GM19351 (cell line): ENCODE results near the gene FBXO8.

Experiments
- ATAC-seq: cut with Tn5 transposase; IDR thresholded peaks from one replicate; pipeline ENCODE4 v1.9.1; 2021; ENCODE audit warnings: mild to moderate bottlenecking, moderate library complexity; ENCODE audit not compliant: unreplicated experiment

FBXO8 gene

DNA sequence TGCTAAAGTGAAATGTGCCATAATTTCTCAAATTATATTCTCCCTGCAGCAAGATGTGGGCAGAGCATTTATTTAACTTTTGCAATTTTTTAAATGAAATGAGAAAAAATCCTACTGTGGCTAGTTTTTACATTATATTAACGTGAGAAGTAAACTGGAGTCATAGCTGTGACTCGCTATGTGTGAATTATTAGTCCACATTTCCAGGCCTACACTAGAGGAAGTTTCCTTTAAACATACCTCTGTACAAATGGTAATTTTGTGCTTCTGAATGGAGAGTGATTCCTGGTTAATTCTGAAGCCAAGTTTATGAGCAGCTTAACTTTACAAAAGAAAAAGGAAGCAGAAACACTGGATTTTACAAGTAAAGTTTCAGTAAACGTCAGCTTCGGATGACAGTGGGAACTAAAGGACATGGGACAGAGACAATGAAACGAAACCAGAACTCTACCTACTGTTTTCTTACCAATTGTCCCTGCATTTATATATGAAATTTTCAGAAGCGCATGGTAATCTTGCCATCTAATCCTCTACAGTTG is 72.4 kb downstream of the FBXO8 start:
- no peak for ATAC-seq

DNA sequence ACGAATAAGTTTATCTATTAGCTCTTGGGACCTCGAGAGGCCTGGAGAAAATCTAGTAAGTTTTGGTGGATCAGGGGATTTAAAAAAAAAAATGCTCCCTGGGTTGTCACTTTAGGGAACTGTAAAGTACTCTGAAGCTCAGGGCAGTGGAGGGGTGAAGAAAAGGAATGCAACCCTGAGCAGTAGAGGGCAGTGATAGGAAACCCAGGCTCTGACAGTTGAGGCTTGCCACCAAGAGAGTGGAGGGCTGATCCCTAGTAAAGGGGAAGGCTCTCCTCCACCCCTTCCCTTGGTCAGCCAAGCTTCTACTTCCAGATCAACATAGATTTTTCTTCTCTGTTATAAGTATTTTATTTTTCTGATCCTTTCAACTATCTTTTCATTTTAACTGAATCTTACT is 73.1 kb downstream of the FBXO8 start:
- ATAC-seq: no peak

DNA sequence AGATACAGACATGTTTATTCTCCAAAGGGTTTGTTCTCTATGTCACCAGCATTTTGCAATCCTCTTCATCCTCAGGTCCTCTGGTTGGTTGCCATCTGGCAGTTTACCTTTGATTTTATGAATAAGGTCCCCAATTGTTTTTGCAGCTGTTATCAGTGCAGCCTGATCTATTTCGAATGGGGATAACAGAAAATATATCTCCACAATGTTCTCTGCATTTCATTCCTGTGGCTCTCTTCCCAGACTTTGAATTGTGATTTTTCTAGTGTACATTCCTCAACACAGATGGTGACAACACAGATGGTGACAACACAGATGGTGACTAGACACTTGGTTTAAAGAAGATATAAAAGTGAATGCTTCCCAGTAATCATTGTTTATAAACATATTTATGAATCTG is 74.1 kb downstream of the FBXO8 start:
- no peak for ATAC-seq

DNA sequence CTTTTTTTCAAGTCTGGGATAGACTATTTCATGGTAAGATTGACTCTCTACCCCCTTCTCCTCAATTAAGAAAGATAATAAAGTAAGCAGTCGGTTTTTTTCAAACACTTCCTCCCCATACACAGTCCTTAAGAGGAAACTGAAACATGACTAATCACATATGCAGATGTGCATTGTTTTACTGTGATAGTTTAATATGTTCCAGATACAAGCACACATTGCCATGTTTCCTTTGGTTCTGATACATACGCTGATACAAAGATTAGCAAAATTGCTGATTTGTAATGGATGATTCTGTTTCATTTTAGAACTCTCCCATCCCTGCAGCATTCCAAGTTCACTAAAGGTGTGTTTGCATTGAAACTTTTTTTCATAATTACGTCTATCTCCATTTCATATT is 76.1 kb downstream of the FBXO8 start:
- no peak for ATAC-seq

DNA sequence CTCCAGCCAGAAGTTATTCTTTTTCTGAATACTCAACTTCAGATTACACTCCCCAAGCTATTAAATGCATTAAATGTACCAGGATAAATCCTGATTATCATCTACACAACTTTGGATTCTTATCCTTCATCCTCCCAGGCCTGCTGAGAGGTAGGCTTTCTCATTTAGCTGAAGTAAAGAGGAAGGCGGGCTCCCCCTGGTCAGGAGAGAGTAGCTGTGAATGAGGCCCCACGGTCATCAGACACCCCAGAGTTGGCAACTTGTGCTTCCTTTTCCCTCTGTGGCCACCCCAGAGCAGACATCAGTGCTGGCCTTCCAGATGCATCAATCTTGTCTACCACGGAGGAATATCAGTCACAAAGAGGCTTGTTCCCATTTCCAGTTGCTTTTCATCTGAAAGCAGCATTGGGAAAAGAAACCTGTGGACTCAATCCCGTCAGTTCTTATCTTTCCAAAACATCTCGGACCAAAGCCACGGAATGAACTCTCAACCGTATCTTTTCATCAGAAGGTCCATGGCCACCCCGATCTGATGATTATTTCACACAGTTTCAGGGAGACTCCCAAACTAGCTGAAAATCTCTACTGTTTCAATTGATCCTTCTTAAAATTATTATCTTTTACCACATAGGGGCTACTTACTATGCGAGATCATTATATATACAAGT is 79.2 kb downstream of the FBXO8 start:
- no peak for ATAC-seq

DNA sequence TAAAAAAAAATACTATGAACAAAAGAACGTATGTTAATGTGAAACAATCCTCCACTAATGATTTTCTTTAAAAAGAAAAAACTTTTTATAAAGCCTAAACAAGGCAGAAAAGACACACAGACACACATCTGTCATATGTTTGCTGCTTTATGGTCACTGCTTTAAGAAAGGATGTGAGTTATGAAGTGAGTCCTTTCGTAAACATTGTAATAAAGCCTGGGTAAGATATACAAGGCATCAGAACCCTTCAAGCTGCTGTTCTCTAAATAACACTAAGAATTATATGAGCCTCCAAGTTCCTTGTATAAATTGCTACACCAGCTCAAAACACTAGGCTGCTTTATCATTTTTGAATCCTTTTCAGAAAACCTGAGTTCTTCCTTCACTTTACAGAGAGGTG is 81.6 kb downstream of the FBXO8 start:
- ATAC-seq: no peak

DNA sequence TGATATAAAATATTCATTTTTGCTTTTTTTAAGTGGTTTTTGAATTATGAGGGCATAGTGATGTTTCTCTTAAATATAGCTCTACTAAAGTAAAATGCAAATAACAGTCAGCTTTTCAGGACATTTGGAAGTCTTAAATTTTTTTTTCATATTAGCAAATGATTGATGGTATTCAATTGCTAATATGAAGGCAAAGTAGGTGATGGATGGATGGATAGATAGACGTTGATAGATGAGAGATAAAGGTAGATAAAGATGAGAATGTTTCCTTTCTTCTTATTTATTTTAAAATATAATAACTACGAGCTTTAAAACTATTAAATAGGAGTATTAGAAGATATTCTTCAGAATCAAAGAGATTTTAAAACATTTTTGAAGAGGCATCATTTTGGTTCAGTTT is 83.7 kb downstream of the FBXO8 start:
- ATAC-seq: no peak

DNA sequence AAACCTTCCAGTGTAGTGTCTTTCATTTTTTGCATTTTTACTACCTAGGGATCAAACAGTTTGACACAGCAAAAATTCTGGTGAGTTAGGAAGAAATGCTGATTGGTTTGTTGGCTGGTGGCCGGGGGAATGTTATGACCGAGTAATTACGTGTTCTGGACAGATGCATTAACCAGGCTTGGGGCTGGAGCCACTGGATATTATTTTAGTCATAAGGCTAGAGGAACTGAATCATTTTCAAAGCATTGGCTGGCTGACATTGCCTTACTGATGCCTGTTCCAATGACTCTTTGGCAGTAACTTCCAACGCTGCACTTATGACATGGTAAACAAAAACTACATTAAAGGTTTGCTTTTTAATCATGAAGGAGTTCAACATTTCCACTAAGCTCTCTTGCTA is 84.6 kb downstream of the FBXO8 start:
- ATAC-seq: no peak

DNA sequence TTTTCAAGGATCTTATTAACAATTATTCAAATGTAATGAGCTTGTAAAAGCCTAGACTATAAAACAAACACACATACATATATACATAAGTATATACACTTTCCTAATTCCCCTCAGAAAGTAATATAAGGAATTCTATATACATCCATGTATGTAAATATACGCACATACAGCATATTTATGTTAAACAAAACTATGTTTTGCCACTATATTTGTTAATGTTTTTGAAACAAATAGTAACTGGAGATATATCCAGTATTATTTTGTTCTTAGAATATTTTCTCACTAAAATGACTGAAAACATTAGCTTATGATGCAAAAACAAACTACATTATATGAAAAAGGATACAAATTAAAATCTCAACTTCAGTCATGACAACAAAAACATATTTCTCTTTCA is 85.1 kb downstream of the FBXO8 start:
- ATAC-seq: no peak

DNA sequence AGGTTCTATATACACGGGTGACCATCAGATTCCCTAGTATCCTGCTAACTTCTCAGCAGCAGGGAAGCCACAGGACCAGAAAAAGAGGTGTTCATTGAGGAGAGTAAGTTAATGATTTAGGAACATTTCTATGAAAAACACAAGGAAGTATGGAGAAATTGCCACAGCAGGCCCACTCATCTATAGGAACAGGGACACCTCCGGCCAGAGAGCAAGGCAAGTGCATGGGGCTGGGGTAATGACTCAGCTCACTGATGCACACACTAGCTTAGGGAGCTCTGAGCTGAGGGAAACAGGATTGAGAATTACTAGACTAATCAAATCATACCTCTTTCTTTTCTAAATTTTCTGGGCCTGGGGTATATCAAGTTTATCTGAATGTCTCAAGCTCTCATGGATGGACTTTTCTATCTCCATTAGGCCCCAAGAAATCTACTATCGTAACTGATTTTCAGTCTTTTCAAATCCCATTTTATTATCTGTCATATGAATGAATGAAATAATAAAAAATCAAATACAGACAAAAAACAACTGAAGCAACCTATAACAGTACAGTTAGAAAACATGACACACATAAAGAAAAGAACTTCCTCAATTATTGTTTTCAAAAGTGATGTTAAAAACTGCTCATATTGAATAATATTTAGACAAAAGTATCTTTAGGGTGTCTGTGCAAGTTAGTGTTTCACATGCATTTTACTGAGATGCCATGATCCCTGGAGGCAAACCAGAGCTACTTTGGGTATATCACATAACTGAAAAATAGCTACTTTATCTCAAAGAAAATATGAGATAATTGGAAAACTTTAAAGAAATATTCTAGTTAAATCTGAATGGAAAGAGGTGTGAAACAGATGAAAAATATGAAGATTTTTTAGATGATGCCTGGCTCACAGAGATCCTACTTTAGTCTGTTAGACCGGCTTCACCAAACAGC is 89.8 kb downstream of the FBXO8 start:
- no peak for ATAC-seq

DNA sequence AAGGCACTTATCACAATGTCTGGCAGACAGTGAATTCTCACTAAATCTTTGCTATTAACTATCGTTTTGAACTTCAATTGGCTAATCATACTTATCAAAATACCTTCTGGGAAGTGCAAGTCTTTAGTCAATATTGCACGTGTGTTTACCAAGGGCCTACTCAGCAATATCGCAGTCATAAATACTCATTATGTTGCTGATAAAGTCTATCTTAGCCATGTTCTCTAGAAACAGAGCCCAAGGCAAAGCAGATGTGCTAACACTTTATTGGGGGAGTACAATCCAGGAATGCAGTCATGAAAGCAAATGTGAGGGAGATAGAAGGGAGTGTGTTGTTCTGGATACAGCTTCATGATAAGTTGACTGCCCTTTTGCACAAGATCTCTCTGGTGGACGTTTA is 90.5 kb downstream of the FBXO8 start:
- no peak for ATAC-seq

DNA sequence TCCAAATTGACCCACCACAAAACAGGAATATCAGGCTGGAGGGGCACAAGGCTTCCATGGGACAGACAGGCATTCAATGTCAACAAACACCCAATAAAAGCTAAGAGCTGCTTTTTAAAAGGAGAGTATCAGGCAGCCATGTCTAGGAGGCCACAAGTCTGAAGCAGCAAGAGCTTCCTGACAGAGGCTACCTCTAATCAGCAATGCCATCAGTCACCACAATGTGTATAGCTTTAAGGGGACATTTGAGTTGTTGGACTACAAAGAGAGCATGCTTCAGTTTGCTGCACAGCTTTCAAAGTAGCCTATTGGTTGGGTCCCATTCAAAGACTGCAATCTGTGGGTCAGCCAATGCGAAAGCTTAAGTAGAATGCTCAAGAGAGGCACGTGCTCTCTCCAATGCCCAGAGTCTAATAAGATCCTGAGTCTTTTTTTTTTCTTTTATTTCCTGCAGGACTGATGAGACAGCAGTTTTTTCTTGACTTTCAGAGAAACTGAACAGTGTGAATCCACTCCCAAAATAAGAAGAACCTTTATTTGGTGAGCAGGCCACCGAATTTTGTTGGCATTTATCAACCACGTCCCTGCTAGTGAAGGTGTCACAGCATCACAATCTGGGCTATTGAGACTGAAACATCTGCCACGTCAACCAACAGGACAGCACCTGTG is 92.5 kb downstream of the FBXO8 start:
- no peak for ATAC-seq

DNA sequence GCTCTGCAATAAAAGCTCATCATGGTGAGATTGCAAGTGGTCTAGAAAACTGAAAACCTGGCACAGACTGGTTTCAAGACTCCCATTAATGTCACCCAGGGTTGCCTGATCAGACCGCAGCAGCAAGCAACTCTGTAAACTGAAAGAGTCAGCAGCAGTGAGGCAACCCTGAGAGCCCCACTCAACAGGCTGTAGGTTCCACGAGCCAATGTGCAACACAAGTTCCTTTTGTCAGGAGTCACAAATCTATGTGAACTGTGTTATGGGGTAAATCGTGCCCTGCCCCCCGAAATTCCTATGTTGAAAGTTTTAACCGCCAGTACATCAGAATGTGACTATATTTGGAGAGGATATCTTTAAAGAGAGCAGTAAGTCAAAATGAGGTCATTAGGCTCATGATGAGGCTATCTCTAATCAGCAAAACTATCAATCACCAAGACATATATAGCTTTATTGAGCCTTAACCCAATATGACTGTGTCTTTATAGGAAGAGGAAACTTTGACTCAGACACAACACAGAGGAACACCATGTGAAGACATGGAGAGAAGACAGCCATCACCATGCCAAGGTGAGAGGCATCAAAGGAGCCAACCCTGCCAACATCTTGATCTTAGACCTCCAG is 94.0 kb downstream of the FBXO8 start:
- no peak for ATAC-seq
